Heart left ventricle (tissue), 13 donors: ENCODE results near the gene ZFP57.

Experiments
- POLR2A ChIP-seq, 2 donors: fragments of 450-650 bp; IDR thresholded peaks; one replicate each; pipeline ENCODE4 v1.6.1; 2017; ENCODE audit warnings: antibody characterized with exemption in 2 of 2, mild to moderate bottlenecking in 2 of 2, moderate library complexity in 2 of 2
- TF ChIP-seq, protein P1 (sequence below), 12 donors: fragments of 200-600 bp; sonication (generic) in 4 of 12; IDR thresholded peaks; one replicate each; pipeline versions ENCODE4 v1.5.0 to v1.8.0; 2018 to 2022; ENCODE audit warnings: antibody characterized with exemption in 12 of 12, mild to moderate bottlenecking in 5 of 12
- donor health status: ischemic (EF 13 %, LVEDD 7.1; RV severe dilation, severe dysfunction).
- donor health status: DM: no; HTN: yes; CAD: no.
- donor health status: DM: no; HTN: no; CAD: no.
- donor health status: ischemic (EF 25% LVEDD 6.9; RV normal size, moderate dysfunction).
- donor health status: ischemic (EF 25% LVEDD 5.7; RV mildly dilated, moderate dysfunction).
- donor health status: ischemic (EF 35%, LVEDD 5.7; RV mildly dilated, moderate dysfunction).
- donor health status: nonischemic (EF 11% LVEDD 7.7; RV severe dilation, severe dysfunction).
- donor health status: DM: yes; HTN: yes; CAD: no.
- donor health status: PGD.
- donor health status: ischemic (EF 29% LVEDD 5.4; RV normal size, mild dysfunction).
- donor health status: nonischemic (EF 23%, LVEDD 6.1; RV moderate dilation, normal function).

DNA sequence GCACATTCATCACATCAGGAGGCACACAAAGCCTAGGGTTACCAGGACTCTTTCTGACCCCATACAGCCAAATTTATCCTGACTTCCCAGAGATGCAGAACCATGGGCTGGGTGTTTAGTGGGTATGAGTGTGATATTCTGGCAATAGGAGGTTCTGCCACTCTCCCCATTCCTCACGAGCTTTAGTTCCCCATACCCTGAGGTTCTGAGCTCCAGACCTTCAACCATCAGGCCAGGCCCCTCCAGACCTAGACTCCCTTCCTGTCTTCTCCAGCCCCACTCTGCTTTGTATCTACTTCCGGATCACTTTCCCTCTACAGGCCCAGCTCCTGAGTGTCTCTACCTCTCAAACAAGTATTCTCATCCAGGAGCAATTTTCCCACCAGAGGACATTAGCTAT lies 46.7 kb upstream of the ZFP57 start:
- TF ChIP-seq, protein P1, sequence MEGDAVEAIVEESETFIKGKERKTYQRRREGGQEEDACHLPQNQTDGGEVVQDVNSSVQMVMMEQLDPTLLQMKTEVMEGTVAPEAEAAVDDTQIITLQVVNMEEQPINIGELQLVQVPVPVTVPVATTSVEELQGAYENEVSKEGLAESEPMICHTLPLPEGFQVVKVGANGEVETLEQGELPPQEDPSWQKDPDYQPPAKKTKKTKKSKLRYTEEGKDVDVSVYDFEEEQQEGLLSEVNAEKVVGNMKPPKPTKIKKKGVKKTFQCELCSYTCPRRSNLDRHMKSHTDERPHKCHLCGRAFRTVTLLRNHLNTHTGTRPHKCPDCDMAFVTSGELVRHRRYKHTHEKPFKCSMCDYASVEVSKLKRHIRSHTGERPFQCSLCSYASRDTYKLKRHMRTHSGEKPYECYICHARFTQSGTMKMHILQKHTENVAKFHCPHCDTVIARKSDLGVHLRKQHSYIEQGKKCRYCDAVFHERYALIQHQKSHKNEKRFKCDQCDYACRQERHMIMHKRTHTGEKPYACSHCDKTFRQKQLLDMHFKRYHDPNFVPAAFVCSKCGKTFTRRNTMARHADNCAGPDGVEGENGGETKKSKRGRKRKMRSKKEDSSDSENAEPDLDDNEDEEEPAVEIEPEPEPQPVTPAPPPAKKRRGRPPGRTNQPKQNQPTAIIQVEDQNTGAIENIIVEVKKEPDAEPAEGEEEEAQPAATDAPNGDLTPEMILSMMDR (IDR thresholded peaks at IDR 0.05): no peak
- TF ChIP-seq POLR2A (IDR thresholded peaks at IDR 0.05): no peak
